NCI-H226 (cell line): ENCODE results near the gene PTK7.

Experiments
- DNase-seq: peaks from one replicate; pipeline ENCODE4 v3.0.0-alpha.2; 2015

The PTK7 gene

GRCh38 chr6:43146709-43147688, 70.9 kb downstream of the PTK7 start:
- no peak for DNase-seq

GRCh38 chr6:43147691-43148477, 71.8 kb downstream of the PTK7 start:
- DNase-seq: no peak

GRCh38 chr6:43149265-43149664, 73.2 kb downstream of the PTK7 start:
- DNase-seq: no peak

DNA sequence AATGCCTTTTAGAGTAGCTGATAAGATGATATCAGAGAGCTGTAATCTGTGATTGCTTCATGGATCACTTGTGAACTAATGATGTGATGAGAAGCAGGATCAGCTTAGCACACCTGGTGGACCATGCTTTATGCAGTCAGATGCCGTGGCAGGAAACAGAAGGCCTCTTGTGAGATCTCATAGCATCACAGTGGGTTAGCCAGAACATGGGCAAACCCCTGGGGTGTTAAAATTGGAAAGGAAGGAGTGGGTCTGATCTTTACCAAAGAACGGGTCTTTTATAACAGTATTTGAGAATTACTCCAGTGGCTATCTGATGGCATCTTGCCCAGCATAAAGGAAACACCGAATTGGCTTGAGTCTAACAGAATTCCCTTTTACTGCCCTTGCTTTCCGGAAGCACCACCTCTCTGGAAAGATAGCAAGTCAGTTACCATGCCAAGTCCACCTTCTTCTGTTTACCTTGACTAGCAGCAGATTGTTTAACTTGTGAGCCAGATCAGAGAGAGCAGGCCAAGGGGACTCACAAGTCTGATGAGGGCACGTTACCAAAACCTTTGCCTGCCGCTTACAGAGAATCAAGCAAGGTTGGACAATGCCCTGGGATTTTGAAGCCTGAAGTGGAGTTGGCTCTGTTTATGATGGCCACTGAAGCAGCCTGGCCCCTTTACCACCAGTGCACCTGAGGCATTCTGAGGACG, 74.1 kb downstream of the PTK7 start:
- DNase-seq: no peak

- no peak for DNase-seq
Measured at GRCh38 chr6:43159599-43159998, 83.5 kb downstream of the PTK7 start.

- DNase-seq: no peak
Measured at GRCh38 chr6:43163899-43164298, 87.8 kb downstream of the PTK7 start.

DNA sequence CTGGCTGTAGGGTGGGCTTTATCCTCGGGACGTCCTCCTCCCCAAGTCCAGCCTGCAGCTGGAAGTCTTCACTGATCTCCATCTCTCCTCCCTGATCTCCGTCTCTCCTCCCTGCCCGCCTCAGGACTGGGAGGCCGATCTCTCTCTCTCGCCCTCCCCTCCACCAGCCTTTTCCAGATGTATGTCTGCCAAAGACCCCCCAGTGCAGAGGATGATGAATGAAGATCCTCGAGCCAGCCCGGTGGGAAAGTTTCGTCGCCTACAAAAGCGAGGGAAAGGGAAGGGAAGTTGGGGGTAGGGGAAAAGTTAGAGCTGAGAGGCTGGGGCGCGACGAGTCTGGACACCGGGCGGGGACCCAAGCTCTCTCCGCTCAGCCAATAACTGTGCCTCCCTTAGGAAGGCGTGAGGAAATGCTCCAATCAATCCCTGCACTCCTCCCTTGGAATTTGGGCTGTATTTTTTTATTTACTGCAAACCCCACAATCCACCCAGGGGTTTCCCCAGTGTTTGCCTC, 94.4 kb downstream of the PTK7 start:
- no peak for DNase-seq

- DNase-seq: peak; percentile 99
Measured at GRCh38 chr6:43170931-43171706, 95.0 kb downstream of the PTK7 start, which contains the start of gene SRF. Gene SRF (plus strand): TSS chr6:43171269. CDS start chr6:43171657, 388 bp downstream.

- DNase-seq: no peak
Measured at GRCh38 chr6:43171707-43172103, 95.6 kb downstream of the PTK7 start.

- DNase-seq: no peak
Measured at GRCh38 chr6:43172104-43173007, 96.2 kb downstream of the PTK7 start.

GRCh38 chr6:43173591-43174262, 97.6 kb downstream of the PTK7 start:
- DNase-seq: no peak

- peak; percentile 99 for DNase-seq
Measured at GRCh38 chr6:43174263-43175112, 98.4 kb downstream of the PTK7 start.

GRCh38 chr6:43175676-43176422, 99.7 kb downstream of the PTK7 start:
- DNase-seq: no peak

DNA sequence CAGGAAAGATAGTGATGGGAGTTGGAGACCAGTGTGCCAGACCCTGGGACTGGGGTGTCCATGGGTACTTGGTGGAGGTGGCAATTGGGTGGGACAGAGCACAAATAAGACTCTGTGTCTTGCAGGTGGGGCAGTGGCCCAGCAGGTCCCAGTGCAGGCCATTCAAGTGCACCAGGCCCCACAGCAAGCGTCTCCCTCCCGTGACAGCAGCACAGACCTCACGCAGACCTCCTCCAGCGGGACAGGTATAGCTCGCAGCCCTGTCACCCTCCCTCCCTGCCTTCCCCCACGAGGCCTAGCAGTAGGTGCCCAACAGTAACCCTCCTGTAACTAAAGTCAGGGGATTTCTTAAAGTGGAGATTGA, 100.3 kb downstream of the PTK7 start:
- no peak for DNase-seq

DNA sequence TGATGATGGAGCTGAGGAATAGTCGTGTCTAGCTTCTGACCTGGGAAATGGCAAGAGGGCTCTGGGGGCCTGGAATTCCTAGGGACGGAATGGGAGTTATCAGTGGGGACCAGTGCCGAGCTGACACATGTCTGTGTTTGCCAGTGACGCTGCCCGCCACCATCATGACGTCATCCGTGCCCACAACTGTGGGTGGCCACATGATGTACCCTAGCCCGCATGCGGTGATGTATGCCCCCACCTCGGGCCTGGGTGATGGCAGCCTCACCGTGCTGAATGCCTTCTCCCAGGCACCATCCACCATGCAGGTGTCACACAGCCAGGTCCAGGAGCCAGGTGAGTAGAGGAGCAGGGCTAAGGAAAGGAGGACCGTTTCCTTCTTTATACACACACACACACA, 102.0 kb downstream of the PTK7 start:
- DNase-seq: no peak

DNA sequence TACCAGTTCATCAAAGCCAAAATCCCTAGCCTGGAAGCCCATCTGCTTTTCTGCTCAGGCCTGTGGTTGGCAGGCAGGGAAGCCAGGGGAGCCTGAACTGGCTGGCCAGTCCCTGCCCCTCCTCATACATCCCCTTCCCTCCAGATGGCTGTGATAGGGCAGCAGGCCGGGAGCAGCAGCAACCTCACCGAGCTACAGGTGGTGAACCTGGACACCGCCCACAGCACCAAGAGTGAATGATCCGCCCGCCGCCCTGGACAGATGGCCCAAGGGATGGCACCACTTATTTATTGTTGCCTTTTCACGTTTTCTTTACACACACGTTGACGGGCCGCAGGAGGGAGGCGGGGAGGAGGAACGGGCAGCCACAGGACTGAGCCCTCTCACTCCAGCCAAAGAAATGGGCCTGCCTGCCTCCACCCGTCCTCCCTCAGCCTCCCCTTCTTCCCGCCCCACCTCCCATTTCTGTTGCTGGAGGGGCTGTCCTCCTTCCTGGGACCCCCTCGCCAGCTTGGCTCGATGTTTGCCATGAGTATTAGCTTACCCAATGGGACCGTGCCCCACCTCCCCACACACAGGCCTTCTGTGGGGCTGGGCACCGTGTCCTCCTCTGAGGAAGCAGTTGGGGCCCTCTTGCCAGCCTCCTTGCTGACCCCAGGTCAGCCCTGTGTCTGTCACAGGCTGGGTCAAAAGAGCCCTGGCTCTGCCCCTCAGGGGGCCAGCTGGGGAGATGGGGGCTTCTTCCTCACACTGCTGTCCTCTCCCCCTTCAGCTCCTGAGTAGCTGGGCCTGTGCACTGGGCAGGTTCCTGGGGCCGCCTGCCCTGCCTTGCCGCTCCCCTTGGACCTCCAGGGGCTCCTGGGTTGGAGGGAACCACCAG, 103.1 kb downstream of the PTK7 start:
- DNase-seq: no peak

- no peak for DNase-seq
Measured at GRCh38 chr6:43180058-43180457, 103.9 kb downstream of the PTK7 start.

- no peak for DNase-seq
Measured at GRCh38 chr6:43180985-43181384, 104.9 kb downstream of the PTK7 start.
